Pancreas (tissue), 10 donors: ENCODE data around the gene EIF5B. TPM values are rescaled to one million over a fixed set of nuclear protein-coding genes. Genes with fewer than 3 reads are reported as not detected.
"Not testable (repeated sequence)": the region's sequence is repeated elsewhere in the genome, so short reads cannot be mapped to it uniquely, and the experiment has no call there.

Experiments used
- ATAC-seq, 4 donors: fragments of 200-7000 bp; cut with Tn5 transposase; one replicate each; pipeline versions ENCODE4 v1.8.0 to v1.9.1; 2020; ENCODE audit warnings: mild to moderate bottlenecking in 4 of 4, moderate library complexity in 4 of 4
- DNase-seq, 6 donors: peaks; one replicate each; pipeline ENCODE4 v3.0.0-alpha.2; 2020
- FAIRE-seq: peaks from 2 replicates; lab custom pipeline; 2012; peaks lifted over from hg19 to GRCh38; lab: Jason Lieb, UNC
- H3K27ac ChIP-seq, 4 donors: fragments of 200-600 bp; sonication (generic); 1 replicate in 3 of 4; 2 replicates in 1 of 4; pipeline versions ENCODE4 v1.5.0 to v1.8.0; 2020
- H3K27me3 ChIP-seq, 4 donors: fragments of 200-600 bp; one replicate each; pipeline ENCODE4 v1.8.0; 2021
- H3K36me3 ChIP-seq, 3 donors: fragments of 200-600 bp; sonication (generic) in 1 of 3; one replicate each; pipeline versions ENCODE4 v1.5.0 to v1.8.0; 2020 to 2021
- H3K4me1 ChIP-seq, 3 donors: fragments of 200-600 bp; one replicate each; pipeline ENCODE4 v1.8.0; 2021
- H3K4me3 ChIP-seq, 4 donors: fragments of 200-600 bp; sonication (generic) in 2 of 4; one replicate each; pipeline versions ENCODE4 v1.5.0 to v1.8.0; 2020 to 2021
- H3K9me3 ChIP-seq, 4 donors: fragments of 200-600 bp; one replicate each; pipeline ENCODE4 v1.8.0; 2021
- WGBS, 2 donors: extraction: QIAGEN DNeasy Blood & Tissue Kit; methylation state at CpG; one replicate each; pipeline ENCODE4 v1.1.7; 2013; 5-methylcytosine and 5-hydroxymethylcytosine counted together
- intact Hi-C, 3 donors: fragments of 100-400 bp; cut with DNase I; formaldehyde crosslinking; loops; one replicate each; pipeline versions ENCODE4 v1.11.1 to v1.14.2; 2022
- polyA plus RNA-seq, 2 donors: library from polyadenylated mRNA; stranded (reverse); fragments of 200-250 nt; gene quantifications; one replicate each; pipeline ENCODE4 v1.2.3, GENCODE V29; 2013
- total RNA-seq, 6 donors: library from RNA; stranded (reverse); fragmentation: NEBNext Ultra II Directional in 4 of 6; extraction: Animal tissue kit (Norgen Biotek cat#: 25700) in 4 of 6; gene quantifications; one replicate each; pipeline versions ENCODE4 v1.2.1 to v1.2.4, GENCODE V29; 2021 to 2023
- TF ChIP-seq, protein P1 (sequence below), 4 donors: fragments of 200-600 bp; sonication (generic) in 3 of 4; IDR thresholded peaks; one replicate each; pipeline versions ENCODE4 v1.5.0 to v1.8.0; 2021; ENCODE audit warnings: antibody characterized with exemption in 4 of 4
- donor health status: healthy with polysubstance abuse.
- donor health status: DM: no; HTN: no; CAD: no; lungs with moderate emphysema.
- donor health status: DM: no; HTN: no; CAD: no.
- donor health status: control.
- donor health status: control.
- donor health status: Bipolar disorder and iron deficiency.
- donor health status: DM: yes; HTN: yes; CAD: no.
- donor health status: DM: no; HTN: no; CAD: no.
- donor health status: DM: no; HTN: no; CAD: no.
- donor health status: DM: yes; HTN: yes; CAD: no.

The EIF5B gene
- total RNA-seq (10 to 100 TPM; 15.2 to 32.1 (median 22.8) TPM), polyA plus RNA-seq (10 to 100 TPM; 16.3 to 55.1 TPM)

- WGBS, 2 donors = 0% methylated on average over 58 to 87 of the region's 87 CpGs
- TF ChIP-seq, protein P1, sequence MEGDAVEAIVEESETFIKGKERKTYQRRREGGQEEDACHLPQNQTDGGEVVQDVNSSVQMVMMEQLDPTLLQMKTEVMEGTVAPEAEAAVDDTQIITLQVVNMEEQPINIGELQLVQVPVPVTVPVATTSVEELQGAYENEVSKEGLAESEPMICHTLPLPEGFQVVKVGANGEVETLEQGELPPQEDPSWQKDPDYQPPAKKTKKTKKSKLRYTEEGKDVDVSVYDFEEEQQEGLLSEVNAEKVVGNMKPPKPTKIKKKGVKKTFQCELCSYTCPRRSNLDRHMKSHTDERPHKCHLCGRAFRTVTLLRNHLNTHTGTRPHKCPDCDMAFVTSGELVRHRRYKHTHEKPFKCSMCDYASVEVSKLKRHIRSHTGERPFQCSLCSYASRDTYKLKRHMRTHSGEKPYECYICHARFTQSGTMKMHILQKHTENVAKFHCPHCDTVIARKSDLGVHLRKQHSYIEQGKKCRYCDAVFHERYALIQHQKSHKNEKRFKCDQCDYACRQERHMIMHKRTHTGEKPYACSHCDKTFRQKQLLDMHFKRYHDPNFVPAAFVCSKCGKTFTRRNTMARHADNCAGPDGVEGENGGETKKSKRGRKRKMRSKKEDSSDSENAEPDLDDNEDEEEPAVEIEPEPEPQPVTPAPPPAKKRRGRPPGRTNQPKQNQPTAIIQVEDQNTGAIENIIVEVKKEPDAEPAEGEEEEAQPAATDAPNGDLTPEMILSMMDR (IDR thresholded peaks at IDR 0.05) = peak; percentile 15 to 48 (median 35)
- Histone ChIP-seq H3K27me3 (no peaks in the 10 kb centered on the region), H3K4me3 (peak within 1 kb of the TSS; percentile 88 to 99 (median 98)), H3K36me3 (peaks cover 0 to 7% (median 0%) of the 10 kb centered on the region in 3 donors), H3K4me1 (peaks cover 9 to 41% (median 27%) of the 10 kb centered on the region in 3 donors), H3K27ac (peak within 1 kb of the TSS; percentile 85 to 94 (median 90)), H3K9me3 (no peaks in the 10 kb centered on the region)
- DNase-seq = peak; percentile 94 to 99 (median 96)
- ATAC-seq = peak; percentile 88 to 93 (median 88)
- no peak for FAIRE-seq
- intact Hi-C loops = no loop called here
These were observed at the start of gene EIF5B for GRCh38 chr2:99337113-99338028. TSS of gene EIF5B (plus strand) at chr2:99337389. CDS start at chr2:99337555, 166 bp downstream.

DNA sequence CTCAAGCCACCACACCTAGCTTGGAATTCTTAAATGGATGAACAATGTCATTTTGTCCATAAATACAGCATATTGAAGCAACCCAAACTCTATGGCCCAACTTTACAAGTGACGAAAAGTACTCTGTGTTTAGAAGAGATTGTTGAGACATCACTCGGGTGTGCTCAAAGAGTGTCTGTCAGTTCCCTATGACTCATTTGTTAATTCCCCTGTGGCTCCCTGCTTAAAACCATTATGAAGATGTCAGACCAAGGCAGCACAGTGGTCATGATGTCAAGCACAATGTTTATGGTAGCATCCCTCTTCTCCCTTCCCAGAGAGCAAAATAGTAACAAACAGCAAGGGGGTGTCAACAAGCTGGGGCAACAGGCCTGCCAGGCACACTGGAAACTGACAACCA is 39.2 kb upstream of the EIF5B start:
- H3K36me3 ChIP-seq = no peaks in the 10 kb centered on the region
- WGBS, 2 donors = 65 to 92% methylated on average over 2 of the region's 2 CpGs
- no peaks in the 10 kb centered on the region for H3K4me1 ChIP-seq
- H3K4me3 ChIP-seq = no peak overlapping the region
- FAIRE-seq (no peak), ATAC-seq (no peak), DNase-seq (no peak)
- intact Hi-C loops = no loop called here
- H3K9me3 ChIP-seq = no peaks in the 10 kb centered on the region
- no peaks in the 10 kb centered on the region for H3K27me3 ChIP-seq
- TF ChIP-seq, protein P1 (IDR thresholded peaks at IDR 0.05) = no peak
- H3K27ac ChIP-seq = no peak overlapping the region

- Histone ChIP-seq H3K9me3 (no peaks in the 10 kb centered on the region), H3K4me1 (no peaks in the 10 kb centered on the region), H3K4me3 (no peak overlapping the region), H3K27me3 (no peaks in the 10 kb centered on the region), H3K27ac (no peak overlapping the region), H3K36me3 (peaks cover 0 to 5% (median 0%) of the 10 kb centered on the region in 3 donors)
- intact Hi-C loops = no loop called here
- ATAC-seq (no peak), DNase-seq (no peak), FAIRE-seq (no peak)
- 92 to 97% methylated on average over 7 of the region's 7 CpGs for WGBS, 2 donors
- TF ChIP-seq, protein P1 (IDR thresholded peaks at IDR 0.05) = no peak
These were observed 37.6 kb upstream of the EIF5B start for GRCh38 chr2:99299580-99299979.

- intact Hi-C loops, FAIRE-seq, H3K9me3 ChIP-seq, ATAC-seq, H3K4me1 ChIP-seq, H3K4me3 ChIP-seq, H3K27me3 ChIP-seq, H3K36me3 ChIP-seq, DNase-seq, H3K27ac ChIP-seq: not testable (repeated sequence)
- WGBS, 2 donors = 53 to 64% methylated on average over 2 of the region's 2 CpGs
These were observed 36.1 kb upstream of the EIF5B start, which contains the start of gene LYG1 for GRCh38 chr2:99301097-99301496. TSS of gene LYG1 (minus strand) at chr2:99301197. CDS start at chr2:99295670, 5,527 bp downstream.

DNA sequence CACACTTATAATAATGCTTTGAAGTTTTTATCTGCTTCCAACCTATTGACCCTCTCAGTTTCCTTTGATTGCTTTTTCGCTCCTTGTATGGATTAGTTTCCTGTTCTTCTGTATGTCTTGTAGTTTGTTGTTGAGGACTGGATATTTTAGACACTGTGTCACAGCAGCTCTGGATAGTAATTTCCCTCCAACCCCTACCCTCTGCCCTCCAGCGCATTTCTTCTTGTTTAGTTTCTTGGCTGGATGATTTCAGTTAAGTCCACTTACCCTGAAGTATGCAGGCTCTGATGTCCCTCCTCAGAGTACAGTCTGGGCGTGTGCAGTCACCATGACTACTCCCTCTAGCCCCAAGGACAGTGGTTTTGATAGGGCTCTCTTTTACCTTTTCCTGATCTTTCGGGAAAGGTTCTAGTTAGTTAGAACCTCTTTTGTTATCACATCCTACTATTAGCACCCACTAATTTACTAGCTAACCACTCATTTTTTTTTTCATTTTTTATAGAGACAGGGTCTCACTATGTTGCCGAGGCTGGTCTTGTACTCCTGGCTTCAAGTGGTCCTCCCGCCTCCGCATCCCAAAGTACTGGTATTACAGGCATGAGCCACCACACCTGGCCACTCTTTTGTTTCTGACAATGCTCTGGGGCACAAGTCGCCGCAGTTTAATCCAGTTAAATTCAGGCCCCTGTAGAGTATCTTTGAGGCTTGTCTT is 19.9 kb upstream of the EIF5B start:
- intact Hi-C loops = no loop called here
- H3K4me1 ChIP-seq = no peaks in the 10 kb centered on the region
- TF ChIP-seq, protein P1 (IDR thresholded peaks at IDR 0.05) = no peak
- peaks cover 0 to 31% (median 0%) of the 10 kb centered on the region in 3 donors for H3K36me3 ChIP-seq
- 96 to 98% methylated on average over 9 of the region's 9 CpGs for WGBS, 2 donors
- no peak overlapping the region for H3K27ac ChIP-seq
- ATAC-seq = no peak
- DNase-seq = no peak
- H3K27me3 ChIP-seq = no peaks in the 10 kb centered on the region
- H3K9me3 ChIP-seq = no peaks in the 10 kb centered on the region
- no peak for FAIRE-seq
- H3K4me3 ChIP-seq = no peak overlapping the region

GRCh38 chr2:99317873-99318200 is 19.4 kb upstream of the EIF5B start:
- H3K27me3 ChIP-seq, DNase-seq, FAIRE-seq, ATAC-seq, H3K9me3 ChIP-seq, H3K4me1 ChIP-seq, intact Hi-C loops, H3K27ac ChIP-seq, H3K4me3 ChIP-seq: not testable (repeated sequence)
- WGBS, 2 donors = 96% methylated on average over 7 of the region's 7 CpGs
- H3K36me3 ChIP-seq = peaks cover 0 to 31% (median 0%) of the 10 kb centered on the region in 3 donors
